GM19372 (cell line): ENCODE measurements around the gene PODXL2.

Experiments used
- ATAC-seq: cut with Tn5 transposase; IDR thresholded peaks from one replicate; pipeline ENCODE4 v1.9.1; 2021; ENCODE audit warnings: mild to moderate bottlenecking, low read depth, moderate library complexity; ENCODE audit not compliant: unreplicated experiment

Gene PODXL2

GRCh38 chr3:127685708-127686511 is 56.9 kb downstream of the PODXL2 start:
- ATAC-seq, result no peak

- ATAC-seq, result no peak
Measured at GRCh38 chr3:127686512-127686894, 57.5 kb downstream of the PODXL2 start.

- no peak for ATAC-seq
Measured at GRCh38 chr3:127687228-127687737, 58.3 kb downstream of the PODXL2 start.

- ATAC-seq, result no peak
Measured at GRCh38 chr3:127688022-127688415, 59.0 kb downstream of the PODXL2 start.

- ATAC-seq, result no peak
Measured at GRCh38 chr3:127688416-127689265, 59.7 kb downstream of the PODXL2 start.

- ATAC-seq, result no peak
Measured at GRCh38 chr3:127689266-127689860, 60.4 kb downstream of the PODXL2 start.

- ATAC-seq, result no peak
Measured at GRCh38 chr3:127690106-127690505, 61.1 kb downstream of the PODXL2 start.

- no peak for ATAC-seq
Measured at GRCh38 chr3:127690823-127691452, 62.0 kb downstream of the PODXL2 start.

- ATAC-seq, result no peak
Measured at GRCh38 chr3:127691489-127691888, 62.5 kb downstream of the PODXL2 start.

GRCh38 chr3:127691974-127692373 is 63.0 kb downstream of the PODXL2 start:
- ATAC-seq, result no peak

GRCh38 chr3:127692501-127693335 is 63.7 kb downstream of the PODXL2 start:
- ATAC-seq, result no peak

- ATAC-seq, result no peak
Measured at GRCh38 chr3:127693336-127693843, 64.4 kb downstream of the PODXL2 start.

- no peak for ATAC-seq
Measured at GRCh38 chr3:127694467-127695215, 65.7 kb downstream of the PODXL2 start.

GRCh38 chr3:127697551-127698240 is 68.7 kb downstream of the PODXL2 start:
- ATAC-seq, result peak; percentile 62

GRCh38 chr3:127698286-127698685 is 69.3 kb downstream of the PODXL2 start:
- no peak for ATAC-seq

GRCh38 chr3:127698691-127699415 is 69.9 kb downstream of the PODXL2 start:
- ATAC-seq, result no peak

- ATAC-seq, result no peak
Measured at GRCh38 chr3:127699416-127700300, 70.7 kb downstream of the PODXL2 start.
